Uterus (tissue), 4 donors: ENCODE measurements around the gene KCTD2. TPM values are rescaled to one million over a fixed set of nuclear protein-coding genes. Genes with fewer than 3 reads are reported as not detected.
"Not testable (repeated sequence)": the region's sequence is repeated elsewhere in the genome, so short reads cannot be mapped to it uniquely, and the experiment has no call there.

Experiments
- DNase-seq, 2 donors: peaks; one replicate each; pipeline ENCODE4 v3.0.0-alpha.2; 2019 to 2020
- H3K27ac ChIP-seq, 2 donors: fragments of 200-600 bp; sonication (generic); 1 replicate in 1 of 2; 2 replicates in 1 of 2; pipeline ENCODE4 v1.5.1; 2016 to 2018
- H3K27me3 ChIP-seq, 2 donors: fragments of 200-600 bp; sonication (generic); one replicate each; pipeline ENCODE4 v1.5.1; 2018 to 2019; ENCODE audit warnings: control low read depth in 1 of 2
- H3K36me3 ChIP-seq, 2 donors: fragments of 200-600 bp; sonication (generic); one replicate each; pipeline ENCODE4 v1.5.1; 2019; ENCODE audit warnings: control low read depth in 1 of 2
- H3K4me1 ChIP-seq, 2 donors: fragments of 200-600 bp; sonication (generic); one replicate each; pipeline ENCODE4 v1.5.1; 2018 to 2019; ENCODE audit warnings: control low read depth in 1 of 2
- H3K4me3 ChIP-seq, 2 donors: fragments of 200-600 bp; sonication (generic); 1 replicate in 1 of 2; 2 replicates in 1 of 2; pipeline ENCODE4 v1.5.1; 2018 to 2019; ENCODE audit warnings: mild to moderate bottlenecking in 1 of 2
- H3K9me3 ChIP-seq, 2 donors: fragments of 200-600 bp; sonication (generic); one replicate each; pipeline ENCODE4 v1.5.1; 2019; ENCODE audit warnings: control low read depth in 1 of 2
- POLR2A ChIP-seq, 2 donors: fragments of 450-650 bp; IDR thresholded peaks; one replicate each; pipeline ENCODE4 v1.6.1; 2016; ENCODE audit warnings: antibody characterized with exemption in 2 of 2, mild to moderate bottlenecking in 1 of 2, moderate library complexity in 1 of 2
- intact Hi-C: fragments of 100-400 bp; cut with DNase I; formaldehyde crosslinking; loops from one replicate; pipeline ENCODE4 v1.15.1; 2023; ENCODE audit warnings: low total_unique reads
- total RNA-seq, 4 donors: library from RNA; depleted of rRNA in 3 of 4; stranded (reverse); fragments of >200 nt in 3 of 4; gene quantifications; one replicate each; pipeline versions ENCODE4 v1.1.0 to v1.2.4, GENCODE V29; 2014 to 2023
- TF ChIP-seq, protein P1 (sequence below), 4 experiments: fragments of 200-600 bp in 2 of 4; fragments of 450-650 bp in 2 of 4; sonication (generic) in 2 of 4; IDR thresholded peaks; one replicate each; pipeline ENCODE4 v1.5.1; 2016 to 2019; ENCODE audit warnings: antibody characterized with exemption in 4 of 4, mild to moderate bottlenecking in 2 of 4, moderate library complexity in 1 of 4
- donor health status: DM: yes; HTN: yes; CAD: no.

The KCTD2 gene
- total RNA-seq, 4 donors from 2014 or later, result 2.4 to 39.0 (median 15.0) TPM

GRCh38 chr17:75003070-75003956 is 43.7 kb upstream of the KCTD2 start:
- Histone ChIP-seq H3K4me1 (no peaks in the 10 kb centered on the region), H3K9me3 (no peaks in the 10 kb centered on the region), H3K4me3 (no peak overlapping the region), H3K27me3 (no peaks in the 10 kb centered on the region), H3K27ac (no peak overlapping the region), H3K36me3 (no peaks in the 10 kb centered on the region)
- intact Hi-C loops, result no loop called here
- no peak for TF ChIP-seq POLR2A (IDR thresholded peaks at IDR 0.05)
- TF ChIP-seq, protein P1, sequence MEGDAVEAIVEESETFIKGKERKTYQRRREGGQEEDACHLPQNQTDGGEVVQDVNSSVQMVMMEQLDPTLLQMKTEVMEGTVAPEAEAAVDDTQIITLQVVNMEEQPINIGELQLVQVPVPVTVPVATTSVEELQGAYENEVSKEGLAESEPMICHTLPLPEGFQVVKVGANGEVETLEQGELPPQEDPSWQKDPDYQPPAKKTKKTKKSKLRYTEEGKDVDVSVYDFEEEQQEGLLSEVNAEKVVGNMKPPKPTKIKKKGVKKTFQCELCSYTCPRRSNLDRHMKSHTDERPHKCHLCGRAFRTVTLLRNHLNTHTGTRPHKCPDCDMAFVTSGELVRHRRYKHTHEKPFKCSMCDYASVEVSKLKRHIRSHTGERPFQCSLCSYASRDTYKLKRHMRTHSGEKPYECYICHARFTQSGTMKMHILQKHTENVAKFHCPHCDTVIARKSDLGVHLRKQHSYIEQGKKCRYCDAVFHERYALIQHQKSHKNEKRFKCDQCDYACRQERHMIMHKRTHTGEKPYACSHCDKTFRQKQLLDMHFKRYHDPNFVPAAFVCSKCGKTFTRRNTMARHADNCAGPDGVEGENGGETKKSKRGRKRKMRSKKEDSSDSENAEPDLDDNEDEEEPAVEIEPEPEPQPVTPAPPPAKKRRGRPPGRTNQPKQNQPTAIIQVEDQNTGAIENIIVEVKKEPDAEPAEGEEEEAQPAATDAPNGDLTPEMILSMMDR (IDR thresholded peaks at IDR 0.05), result no peak
- DNase-seq, result no peak

- Histone ChIP-seq H3K9me3 (no peaks in the 10 kb centered on the region), H3K27ac (no peak overlapping the region), H3K27me3 (no peaks in the 10 kb centered on the region), H3K4me1 (no peaks in the 10 kb centered on the region), H3K4me3 (no peak overlapping the region), H3K36me3 (no peaks in the 10 kb centered on the region)
- TF ChIP-seq POLR2A (IDR thresholded peaks at IDR 0.05), result no peak
- TF ChIP-seq, protein P1 (IDR thresholded peaks at IDR 0.05), result no peak
- DNase-seq, result no peak
- intact Hi-C loops, result no loop called here
These were observed 43.1 kb upstream of the KCTD2 start for GRCh38 chr17:75003957-75004355.

GRCh38 chr17:75004371-75004770 is 42.7 kb upstream of the KCTD2 start:
- no peak for TF ChIP-seq POLR2A (IDR thresholded peaks at IDR 0.05)
- TF ChIP-seq, protein P1 (IDR thresholded peaks at IDR 0.05), result no peak
- DNase-seq, result no peak
- no peaks in the 10 kb centered on the region for H3K9me3 ChIP-seq
- no peak overlapping the region for H3K4me3 ChIP-seq
- intact Hi-C loops, result no loop called here
- no peak overlapping the region for H3K27ac ChIP-seq
- H3K27me3 ChIP-seq, result no peaks in the 10 kb centered on the region
- no peaks in the 10 kb centered on the region for H3K36me3 ChIP-seq
- no peaks in the 10 kb centered on the region for H3K4me1 ChIP-seq

- Histone ChIP-seq H3K9me3 (no peaks in the 10 kb centered on the region), H3K4me3 (no peak overlapping the region), H3K36me3 (no peaks in the 10 kb centered on the region), H3K27ac (no peak overlapping the region), H3K4me1 (no peaks in the 10 kb centered on the region), H3K27me3 (no peaks in the 10 kb centered on the region)
- no peak for DNase-seq
- intact Hi-C loops, result no loop called here
- TF ChIP-seq, protein P1 (IDR thresholded peaks at IDR 0.05), result no peak
- no peak for TF ChIP-seq POLR2A (IDR thresholded peaks at IDR 0.05)
These were observed 41.7 kb upstream of the KCTD2 start for GRCh38 chr17:75005291-75005690.

DNA sequence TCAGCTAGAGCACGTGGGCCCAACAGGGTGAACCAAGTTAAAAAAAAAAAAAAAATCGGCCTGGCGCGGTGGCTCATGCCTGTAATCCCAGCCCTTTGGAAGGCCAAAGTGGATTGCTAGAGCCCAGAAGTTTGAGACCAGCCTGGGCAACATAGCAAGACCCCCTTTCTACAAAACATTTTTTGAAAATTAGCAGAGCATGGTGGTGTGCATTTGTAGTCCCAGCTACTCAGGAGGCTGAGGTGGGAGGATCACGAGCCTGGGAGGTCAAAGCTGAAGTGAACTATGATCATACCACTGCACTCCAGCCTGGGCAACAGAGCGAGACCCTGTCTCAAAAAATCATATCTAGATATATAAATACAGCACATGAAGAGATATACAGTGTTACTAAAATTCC is 40.9 kb upstream of the KCTD2 start:
- H3K4me3 ChIP-seq, H3K36me3 ChIP-seq, H3K9me3 ChIP-seq, intact Hi-C loops, H3K27me3 ChIP-seq, H3K4me1 ChIP-seq, H3K27ac ChIP-seq, DNase-seq: not testable (repeated sequence)
